ENCODE results near the gene FNDC10.
A peak's percentile ranks its signal among the peaks of the same experiment; 100 is the strongest.
"Not testable (repeated sequence)": the region's sequence is repeated elsewhere in the genome, so short reads cannot be mapped to it uniquely, and the experiment has no call there.

FNDC10 gene

DNA sequence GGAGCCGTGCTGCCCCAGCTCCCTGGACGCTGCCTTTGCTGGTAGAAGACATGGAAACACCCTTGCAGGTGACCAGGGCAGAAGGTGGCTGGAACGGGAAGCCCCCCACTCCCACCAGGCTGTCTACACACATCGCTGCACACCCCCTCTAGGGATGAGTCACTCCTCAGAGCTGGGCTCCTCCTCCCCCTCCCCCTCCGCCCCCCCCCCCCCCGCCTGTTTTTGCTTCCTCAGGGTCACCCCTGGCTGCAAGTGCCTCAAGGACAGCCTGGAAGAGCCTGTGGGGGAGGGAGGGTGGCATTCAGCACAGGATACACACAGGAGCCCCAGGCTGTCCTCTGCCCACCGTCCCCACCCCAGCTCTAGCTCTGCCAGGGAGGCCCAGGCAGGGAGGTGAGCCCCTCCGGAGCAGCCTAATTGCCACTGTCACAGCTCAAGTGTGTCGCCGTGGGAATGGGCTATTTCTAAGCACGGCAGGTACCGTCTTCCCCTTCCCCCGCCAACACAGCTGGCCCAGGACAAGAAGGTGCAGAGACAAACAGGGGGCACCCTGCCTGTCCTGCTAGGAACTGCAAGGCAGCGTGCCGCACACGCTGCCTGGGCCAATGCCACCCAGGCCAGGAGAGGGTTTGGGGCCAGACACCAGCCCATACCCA lies 2.5 kb downstream of the FNDC10 start:
- TF ChIP-seq TCF4 (CRISPR knock-in tag; IDR thresholded peaks at IDR 0.05; ENCODE audit: borderline replicate concordance) (no peak), OSR1 (CRISPR knock-in tag; IDR thresholded peaks at IDR 0.05) (no peak), PPARA (CRISPR knock-in tag; IDR thresholded peaks at IDR 0.05; ENCODE audit: borderline replicate concordance) (no peak), ESRRG (CRISPR knock-in tag; IDR thresholded peaks at IDR 0.05) (no peak), RARB (CRISPR knock-in tag; IDR thresholded peaks at IDR 0.05) (no peak), ZFP30 (CRISPR knock-in tag; IDR thresholded peaks at IDR 0.05) (no peak), ZC3H10 (CRISPR knock-in tag; IDR thresholded peaks at IDR 0.05) (no peak), ZNF8 (CRISPR knock-in tag; IDR thresholded peaks at IDR 0.05) (no peak)
- TF ChIP-seq, protein P1, sequence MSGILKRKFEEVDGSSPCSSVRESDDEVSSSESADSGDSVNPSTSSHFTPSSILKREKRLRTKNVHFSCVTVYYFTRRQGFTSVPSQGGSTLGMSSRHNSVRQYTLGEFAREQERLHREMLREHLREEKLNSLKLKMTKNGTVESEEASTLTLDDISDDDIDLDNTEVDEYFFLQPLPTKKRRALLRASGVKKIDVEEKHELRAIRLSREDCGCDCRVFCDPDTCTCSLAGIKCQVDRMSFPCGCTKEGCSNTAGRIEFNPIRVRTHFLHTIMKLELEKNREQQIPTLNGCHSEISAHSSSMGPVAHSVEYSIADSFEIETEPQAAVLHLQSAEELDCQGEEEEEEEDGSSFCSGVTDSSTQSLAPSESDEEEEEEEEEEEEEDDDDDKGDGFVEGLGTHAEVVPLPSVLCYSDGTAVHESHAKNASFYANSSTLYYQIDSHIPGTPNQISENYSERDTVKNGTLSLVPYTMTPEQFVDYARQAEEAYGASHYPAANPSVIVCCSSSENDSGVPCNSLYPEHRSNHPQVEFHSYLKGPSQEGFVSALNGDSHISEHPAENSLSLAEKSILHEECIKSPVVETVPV (CRISPR knock-in tag; IDR thresholded peaks at IDR 0.05): no peak
- TF ChIP-seq, protein P2, sequence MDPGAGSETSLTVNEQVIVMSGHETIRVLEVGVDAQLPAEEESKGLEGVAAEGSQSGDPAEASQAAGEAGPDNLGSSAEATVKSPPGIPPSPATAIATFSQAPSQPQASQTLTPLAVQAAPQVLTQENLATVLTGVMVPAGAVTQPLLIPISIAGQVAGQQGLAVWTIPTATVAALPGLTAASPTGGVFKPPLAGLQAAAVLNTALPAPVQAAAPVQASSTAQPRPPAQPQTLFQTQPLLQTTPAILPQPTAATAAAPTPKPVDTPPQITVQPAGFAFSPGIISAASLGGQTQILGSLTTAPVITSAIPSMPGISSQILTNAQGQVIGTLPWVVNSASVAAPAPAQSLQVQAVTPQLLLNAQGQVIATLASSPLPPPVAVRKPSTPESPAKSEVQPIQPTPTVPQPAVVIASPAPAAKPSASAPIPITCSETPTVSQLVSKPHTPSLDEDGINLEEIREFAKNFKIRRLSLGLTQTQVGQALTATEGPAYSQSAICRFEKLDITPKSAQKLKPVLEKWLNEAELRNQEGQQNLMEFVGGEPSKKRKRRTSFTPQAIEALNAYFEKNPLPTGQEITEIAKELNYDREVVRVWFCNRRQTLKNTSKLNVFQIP (CRISPR knock-in tag; IDR thresholded peaks at IDR 0.05; ENCODE audit: borderline replicate concordance, low read depth): no peak
- peak; percentile 63 for ATAC-seq

DNA sequence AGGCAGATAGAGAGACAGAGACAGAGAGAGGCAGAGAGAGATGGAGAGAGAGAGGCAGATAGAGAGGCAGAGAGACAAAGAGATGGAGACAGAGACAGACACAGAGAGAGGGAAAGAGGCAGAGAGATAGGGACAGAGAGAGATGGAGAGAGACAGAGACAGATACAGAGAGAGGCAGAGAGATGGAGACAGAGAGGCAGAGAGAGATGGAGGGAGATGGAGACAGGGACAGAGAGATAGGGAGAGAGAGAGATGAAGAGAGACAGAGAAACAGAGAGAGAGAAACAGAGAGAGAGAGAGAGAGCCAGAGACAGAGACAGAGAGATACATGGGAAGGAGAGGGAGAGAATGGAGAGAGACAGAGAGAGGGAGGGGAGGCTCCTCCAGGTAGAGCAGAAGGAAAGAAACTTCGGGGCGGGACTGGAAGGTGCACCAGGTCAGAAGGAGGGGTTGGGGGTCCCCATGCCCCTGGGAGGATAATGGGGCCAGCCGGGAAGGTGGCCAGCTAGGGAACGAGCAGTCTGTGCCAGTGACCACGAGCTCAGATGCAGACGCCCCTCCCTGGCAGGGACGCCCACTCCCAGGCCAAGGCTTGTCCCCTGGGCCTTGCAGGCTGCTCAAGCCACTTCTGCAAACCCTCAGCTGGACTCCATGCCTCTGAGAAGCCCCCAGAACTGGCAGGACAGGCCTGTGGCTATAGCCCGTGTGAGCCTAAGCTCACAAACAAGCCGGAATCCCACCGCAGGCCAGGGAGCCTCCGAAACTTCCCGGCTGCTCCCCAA lies 3.3 kb downstream of the FNDC10 start:
- TF ChIP-seq ISL1 (CRISPR knock-in tag; IDR thresholded peaks at IDR 0.05) (no peak), SNAI2 (CRISPR knock-in tag; IDR thresholded peaks at IDR 0.05) (no peak), TOX (CRISPR knock-in tag; IDR thresholded peaks at IDR 0.05; ENCODE audit: borderline replicate concordance) (no peak), GLIS3 (CRISPR knock-in tag; IDR thresholded peaks at IDR 0.05) (no peak), OSR1 (CRISPR knock-in tag; IDR thresholded peaks at IDR 0.05) (no peak), ESRRG (CRISPR knock-in tag; IDR thresholded peaks at IDR 0.05) (no peak), TCF4 (CRISPR knock-in tag; IDR thresholded peaks at IDR 0.05; ENCODE audit: borderline replicate concordance) (no peak), ZNF8 (CRISPR knock-in tag; IDR thresholded peaks at IDR 0.05) (no peak), ARNTL (CRISPR knock-in tag; IDR thresholded peaks at IDR 0.05; ENCODE audit: borderline replicate concordance, low read depth) (no peak), ZFP30 (CRISPR knock-in tag; IDR thresholded peaks at IDR 0.05) (no peak), ZC3H10 (CRISPR knock-in tag; IDR thresholded peaks at IDR 0.05) (no peak)
- TF ChIP-seq, protein P1 (CRISPR knock-in tag; IDR thresholded peaks at IDR 0.05): no peak
- TF ChIP-seq, protein P3, sequence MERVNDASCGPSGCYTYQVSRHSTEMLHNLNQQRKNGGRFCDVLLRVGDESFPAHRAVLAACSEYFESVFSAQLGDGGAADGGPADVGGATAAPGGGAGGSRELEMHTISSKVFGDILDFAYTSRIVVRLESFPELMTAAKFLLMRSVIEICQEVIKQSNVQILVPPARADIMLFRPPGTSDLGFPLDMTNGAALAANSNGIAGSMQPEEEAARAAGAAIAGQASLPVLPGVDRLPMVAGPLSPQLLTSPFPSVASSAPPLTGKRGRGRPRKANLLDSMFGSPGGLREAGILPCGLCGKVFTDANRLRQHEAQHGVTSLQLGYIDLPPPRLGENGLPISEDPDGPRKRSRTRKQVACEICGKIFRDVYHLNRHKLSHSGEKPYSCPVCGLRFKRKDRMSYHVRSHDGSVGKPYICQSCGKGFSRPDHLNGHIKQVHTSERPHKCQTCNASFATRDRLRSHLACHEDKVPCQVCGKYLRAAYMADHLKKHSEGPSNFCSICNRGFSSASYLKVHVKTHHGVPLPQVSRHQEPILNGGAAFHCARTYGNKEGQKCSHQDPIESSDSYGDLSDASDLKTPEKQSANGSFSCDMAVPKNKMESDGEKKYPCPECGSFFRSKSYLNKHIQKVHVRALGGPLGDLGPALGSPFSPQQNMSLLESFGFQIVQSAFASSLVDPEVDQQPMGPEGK (CRISPR knock-in tag; IDR thresholded peaks at IDR 0.05; ENCODE audit: borderline replicate concordance): no peak
- TF ChIP-seq, protein P2 (CRISPR knock-in tag; IDR thresholded peaks at IDR 0.05; ENCODE audit: borderline replicate concordance, low read depth): no peak
- no peak; the same call in 2 of the 3 replicates for ATAC-seq

DNA sequence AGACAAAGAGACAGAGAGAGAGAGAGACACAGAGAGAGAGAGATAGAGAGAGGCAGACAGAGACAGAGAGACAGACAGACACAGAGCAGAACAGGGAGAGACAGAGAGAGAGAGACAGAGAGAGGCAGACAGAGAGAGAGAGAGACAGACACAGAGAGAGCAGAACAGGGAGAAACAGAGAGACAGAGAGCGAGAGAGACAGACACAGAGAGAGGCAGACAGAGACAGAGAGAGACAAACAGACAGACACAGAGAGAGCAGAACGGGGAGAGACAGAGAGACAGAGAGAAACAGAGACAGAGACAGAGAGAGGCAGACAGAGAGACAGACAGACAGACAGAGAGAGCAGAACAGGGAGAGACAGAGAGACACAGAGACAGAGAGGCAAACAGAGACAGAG lies 4.6 kb downstream of the FNDC10 start:
- not testable (repeated sequence) for ATAC-seq

DNA sequence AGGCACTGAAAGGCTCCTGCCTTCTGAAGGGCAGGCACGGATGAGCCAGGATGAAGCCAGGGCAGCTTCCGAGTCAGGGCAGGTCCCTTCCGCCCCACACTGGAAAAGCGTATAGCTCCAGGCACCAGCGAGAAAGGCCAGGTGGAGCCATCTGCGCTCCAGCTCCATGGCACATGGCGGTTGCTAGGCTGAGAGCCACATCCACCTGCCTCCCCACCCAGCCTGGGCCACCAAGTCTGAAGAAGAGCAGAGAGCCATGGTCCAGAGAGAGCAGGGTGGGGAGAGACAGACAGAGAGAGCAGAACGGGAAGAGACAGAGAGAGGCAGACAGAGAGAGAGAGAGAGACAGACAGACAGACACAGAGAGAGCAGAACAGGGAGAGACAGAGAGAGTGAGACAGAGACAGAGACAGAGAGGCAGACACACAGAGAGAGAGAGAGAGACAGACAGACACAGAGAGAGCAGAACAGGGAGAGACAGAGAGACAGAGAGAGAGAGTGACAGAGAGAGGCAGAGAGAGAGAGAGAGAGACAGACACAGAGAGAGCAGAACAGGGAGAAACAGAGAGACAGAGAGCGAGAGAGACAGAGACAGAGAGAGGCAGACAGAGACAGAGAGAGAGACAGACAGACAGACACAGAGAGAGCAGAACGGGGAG lies 5.2 kb downstream of the FNDC10 start:
- peak; percentile 30 for ATAC-seq
- TF ChIP-seq ZC3H10 (CRISPR knock-in tag; IDR thresholded peaks at IDR 0.05): no peak
- no peak for TF ChIP-seq RARB (CRISPR knock-in tag; IDR thresholded peaks at IDR 0.05)
- TF ChIP-seq ZNF565 (CRISPR knock-in tag; conservative IDR thresholded peaks at IDR 0.05; ENCODE audit: low read depth): no peak
- no peak for TF ChIP-seq ISL1 (CRISPR knock-in tag; IDR thresholded peaks at IDR 0.05)
- no peak for TF ChIP-seq ZNF8 (CRISPR knock-in tag; IDR thresholded peaks at IDR 0.05)
- no peak for TF ChIP-seq ZNF70 (CRISPR knock-in tag; IDR thresholded peaks at IDR 0.05)
- TF ChIP-seq, protein P4, sequence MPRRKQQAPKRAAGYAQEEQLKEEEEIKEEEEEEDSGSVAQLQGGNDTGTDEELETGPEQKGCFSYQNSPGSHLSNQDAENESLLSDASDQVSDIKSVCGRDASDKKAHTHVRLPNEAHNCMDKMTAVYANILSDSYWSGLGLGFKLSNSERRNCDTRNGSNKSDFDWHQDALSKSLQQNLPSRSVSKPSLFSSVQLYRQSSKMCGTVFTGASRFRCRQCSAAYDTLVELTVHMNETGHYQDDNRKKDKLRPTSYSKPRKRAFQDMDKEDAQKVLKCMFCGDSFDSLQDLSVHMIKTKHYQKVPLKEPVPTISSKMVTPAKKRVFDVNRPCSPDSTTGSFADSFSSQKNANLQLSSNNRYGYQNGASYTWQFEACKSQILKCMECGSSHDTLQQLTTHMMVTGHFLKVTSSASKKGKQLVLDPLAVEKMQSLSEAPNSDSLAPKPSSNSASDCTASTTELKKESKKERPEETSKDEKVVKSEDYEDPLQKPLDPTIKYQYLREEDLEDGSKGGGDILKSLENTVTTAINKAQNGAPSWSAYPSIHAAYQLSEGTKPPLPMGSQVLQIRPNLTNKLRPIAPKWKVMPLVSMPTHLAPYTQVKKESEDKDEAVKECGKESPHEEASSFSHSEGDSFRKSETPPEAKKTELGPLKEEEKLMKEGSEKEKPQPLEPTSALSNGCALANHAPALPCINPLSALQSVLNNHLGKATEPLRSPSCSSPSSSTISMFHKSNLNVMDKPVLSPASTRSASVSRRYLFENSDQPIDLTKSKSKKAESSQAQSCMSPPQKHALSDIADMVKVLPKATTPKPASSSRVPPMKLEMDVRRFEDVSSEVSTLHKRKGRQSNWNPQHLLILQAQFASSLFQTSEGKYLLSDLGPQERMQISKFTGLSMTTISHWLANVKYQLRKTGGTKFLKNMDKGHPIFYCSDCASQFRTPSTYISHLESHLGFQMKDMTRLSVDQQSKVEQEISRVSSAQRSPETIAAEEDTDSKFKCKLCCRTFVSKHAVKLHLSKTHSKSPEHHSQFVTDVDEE (CRISPR knock-in tag; IDR thresholded peaks at IDR 0.05): no peak
- TF ChIP-seq, protein P1 (CRISPR knock-in tag; IDR thresholded peaks at IDR 0.05): no peak
- TF ChIP-seq CSDC2 (CRISPR knock-in tag; IDR thresholded peaks at IDR 0.05): no peak
